Skeletal muscle tissue (tissue), 1 donor: ENCODE results near the gene CD59. TPM values are rescaled to one million over a fixed set of nuclear protein-coding genes. Genes with fewer than 3 reads are reported as not detected.

Source experiments
- total RNA-seq: library from RNA; depleted of rRNA; stranded (reverse); fragments of >200 nt; gene quantifications from one replicate; pipeline ENCODE4 v1.2.3, GENCODE V29; 2014

CD59 gene
- total RNA-seq, 1 donor from 2014 or later, result 64.7 TPM

Other genes with a start within 250 kb of the CD59 start
- gene C11orf91, start 35.6 kb downstream of the CD59 start, total RNA-seq, result not detected
- gene FBXO3, start 38.1 kb upstream of the CD59 start, total RNA-seq, result 39.1 TPM
- gene LMO2, start 155.7 kb upstream of the CD59 start, total RNA-seq, result 16.7 TPM